Tibial nerve (tissue), 3 donors: ENCODE measurements around the gene MRPL33.

ENCODE experiments used
- POLR2A ChIP-seq, 2 donors: fragments of 450-650 bp; IDR thresholded peaks; one replicate each; pipeline ENCODE4 v1.6.1; 2017; ENCODE audit warnings: antibody characterized with exemption in 2 of 2, mild to moderate bottlenecking in 2 of 2, moderate library complexity in 2 of 2
- TF ChIP-seq, protein P1 (sequence below), 5 experiments: fragments of 200-600 bp in 3 of 5; fragments of 450-650 bp in 2 of 5; sonication (generic) in 3 of 5; IDR thresholded peaks; one replicate each; pipeline ENCODE4 v1.5.1; 2016 to 2019; ENCODE audit warnings: antibody characterized with exemption in 5 of 5, mild to moderate bottlenecking in 3 of 5, moderate library complexity in 2 of 5

GRCh38 chr2:27795868-27796277 lies 24.4 kb downstream of the MRPL33 start:
- TF ChIP-seq, protein P1, sequence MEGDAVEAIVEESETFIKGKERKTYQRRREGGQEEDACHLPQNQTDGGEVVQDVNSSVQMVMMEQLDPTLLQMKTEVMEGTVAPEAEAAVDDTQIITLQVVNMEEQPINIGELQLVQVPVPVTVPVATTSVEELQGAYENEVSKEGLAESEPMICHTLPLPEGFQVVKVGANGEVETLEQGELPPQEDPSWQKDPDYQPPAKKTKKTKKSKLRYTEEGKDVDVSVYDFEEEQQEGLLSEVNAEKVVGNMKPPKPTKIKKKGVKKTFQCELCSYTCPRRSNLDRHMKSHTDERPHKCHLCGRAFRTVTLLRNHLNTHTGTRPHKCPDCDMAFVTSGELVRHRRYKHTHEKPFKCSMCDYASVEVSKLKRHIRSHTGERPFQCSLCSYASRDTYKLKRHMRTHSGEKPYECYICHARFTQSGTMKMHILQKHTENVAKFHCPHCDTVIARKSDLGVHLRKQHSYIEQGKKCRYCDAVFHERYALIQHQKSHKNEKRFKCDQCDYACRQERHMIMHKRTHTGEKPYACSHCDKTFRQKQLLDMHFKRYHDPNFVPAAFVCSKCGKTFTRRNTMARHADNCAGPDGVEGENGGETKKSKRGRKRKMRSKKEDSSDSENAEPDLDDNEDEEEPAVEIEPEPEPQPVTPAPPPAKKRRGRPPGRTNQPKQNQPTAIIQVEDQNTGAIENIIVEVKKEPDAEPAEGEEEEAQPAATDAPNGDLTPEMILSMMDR (IDR thresholded peaks at IDR 0.05), result no peak
- TF ChIP-seq POLR2A (IDR thresholded peaks at IDR 0.05), result no peak
